Lower leg skin (tissue), 4 donors: ENCODE measurements around the gene RAF1. TPM values are rescaled to one million over a fixed set of nuclear protein-coding genes. Genes with fewer than 3 reads are reported as not detected.

ENCODE experiments used
- DNase-seq, 2 donors: peaks; one replicate each; pipeline ENCODE4 v3.0.0-alpha.2; 2019; ENCODE audit warnings: low spot score in 2 of 2
- H3K4me3 ChIP-seq: fragments of 200-600 bp; sonication (generic); 2 replicates; pipeline ENCODE4 v1.5.1; 2017; ENCODE audit warnings: mild to moderate bottlenecking, low read depth; ENCODE audit not compliant: poor library complexity, severe bottlenecking
- POLR2A ChIP-seq, 2 donors: fragments of 450-650 bp; IDR thresholded peaks; one replicate each; pipeline ENCODE4 v1.6.1; 2016 to 2017; ENCODE audit warnings: antibody characterized with exemption in 2 of 2, mild to moderate bottlenecking in 1 of 2, moderate library complexity in 1 of 2
- WGBS, 2 donors: methylation state at CpG; one replicate each; pipeline ENCODE4 v1.1.5; 2018; 5-methylcytosine and 5-hydroxymethylcytosine counted together
- intact Hi-C: fragments of 100-400 bp; cut with DNase I; formaldehyde crosslinking; loops from one replicate; pipeline ENCODE4 v1.15.0; 2023; ENCODE audit warnings: low total_unique reads
- total RNA-seq, 4 donors: library from RNA; depleted of rRNA; stranded (reverse); fragments of >200 nt; gene quantifications; one replicate each; pipeline ENCODE4 v1.1.0, GENCODE V29; 2016
- TF ChIP-seq, protein P1 (sequence below), 3 donors: fragments of 450-650 bp; IDR thresholded peaks; one replicate each; pipeline ENCODE4 v1.5.1; 2016; ENCODE audit warnings: antibody characterized with exemption in 3 of 3, mild to moderate bottlenecking in 3 of 3, moderate library complexity in 2 of 3

RAF1 gene
- total RNA-seq, 4 donors from 2014 or later = 126 to 140 (median 131) TPM

DNA sequence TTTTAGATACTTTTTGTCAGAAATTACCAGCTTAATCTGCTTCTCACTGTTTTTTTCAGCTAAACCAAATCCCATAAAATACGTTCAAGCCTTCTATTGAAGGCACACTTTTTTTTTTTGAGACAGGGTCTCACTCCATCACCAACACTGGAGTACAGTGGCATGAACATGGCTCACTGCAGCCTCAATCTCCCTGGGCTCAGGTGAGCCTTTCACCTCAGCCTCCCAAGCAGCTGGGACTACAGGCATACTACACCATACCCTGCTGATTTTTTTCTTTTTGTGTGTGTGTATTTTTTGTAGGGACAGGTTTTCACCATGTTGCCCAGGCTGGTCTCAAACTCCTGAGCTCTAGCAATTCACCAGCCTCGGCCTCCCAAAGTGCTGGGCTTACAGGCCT, 3.7 kb downstream of the RAF1 start:
- WGBS, 2 donors = 66 to 72% methylated on average over 2 of the region's 2 CpGs
- DNase-seq = no peak
- TF ChIP-seq, protein P1, sequence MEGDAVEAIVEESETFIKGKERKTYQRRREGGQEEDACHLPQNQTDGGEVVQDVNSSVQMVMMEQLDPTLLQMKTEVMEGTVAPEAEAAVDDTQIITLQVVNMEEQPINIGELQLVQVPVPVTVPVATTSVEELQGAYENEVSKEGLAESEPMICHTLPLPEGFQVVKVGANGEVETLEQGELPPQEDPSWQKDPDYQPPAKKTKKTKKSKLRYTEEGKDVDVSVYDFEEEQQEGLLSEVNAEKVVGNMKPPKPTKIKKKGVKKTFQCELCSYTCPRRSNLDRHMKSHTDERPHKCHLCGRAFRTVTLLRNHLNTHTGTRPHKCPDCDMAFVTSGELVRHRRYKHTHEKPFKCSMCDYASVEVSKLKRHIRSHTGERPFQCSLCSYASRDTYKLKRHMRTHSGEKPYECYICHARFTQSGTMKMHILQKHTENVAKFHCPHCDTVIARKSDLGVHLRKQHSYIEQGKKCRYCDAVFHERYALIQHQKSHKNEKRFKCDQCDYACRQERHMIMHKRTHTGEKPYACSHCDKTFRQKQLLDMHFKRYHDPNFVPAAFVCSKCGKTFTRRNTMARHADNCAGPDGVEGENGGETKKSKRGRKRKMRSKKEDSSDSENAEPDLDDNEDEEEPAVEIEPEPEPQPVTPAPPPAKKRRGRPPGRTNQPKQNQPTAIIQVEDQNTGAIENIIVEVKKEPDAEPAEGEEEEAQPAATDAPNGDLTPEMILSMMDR (IDR thresholded peaks at IDR 0.05) = no peak
- no peak for TF ChIP-seq POLR2A (IDR thresholded peaks at IDR 0.05)
- intact Hi-C loops = no loop called here
- no peak overlapping the region for H3K4me3 ChIP-seq

DNA sequence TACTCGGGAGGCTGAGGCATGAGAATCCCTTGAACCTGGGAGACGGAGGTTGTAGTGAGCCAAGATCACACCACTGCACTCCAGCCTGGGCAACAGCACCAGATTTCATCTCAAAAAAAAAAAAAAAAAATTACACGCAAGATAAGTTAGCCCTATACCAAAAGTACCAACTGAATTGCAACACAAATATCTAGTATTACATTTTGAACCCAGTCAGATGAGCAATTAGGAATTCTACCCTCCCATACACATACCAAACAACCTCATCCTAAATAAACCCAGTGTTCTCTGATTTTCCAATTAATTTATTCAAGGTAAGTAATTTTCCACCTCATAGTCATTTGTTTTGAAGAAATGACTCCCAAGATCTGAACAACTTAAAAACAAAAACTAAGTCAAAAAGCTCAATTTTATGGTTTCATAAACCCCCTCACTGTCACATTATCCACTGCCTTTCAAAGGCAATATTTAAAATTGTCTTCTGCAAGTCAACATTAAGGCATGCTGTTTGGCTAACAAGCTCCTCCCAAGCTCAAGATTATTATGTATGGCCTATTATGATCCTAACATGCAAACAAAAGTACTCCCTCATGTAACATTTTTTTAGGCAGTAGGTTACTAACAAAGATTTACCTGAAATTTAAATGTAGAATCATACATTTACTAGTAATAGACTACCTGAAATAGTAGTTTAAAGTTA, 4.5 kb downstream of the RAF1 start:
- DNase-seq = no peak
- TF ChIP-seq, protein P1 (IDR thresholded peaks at IDR 0.05) = no peak
- no peak for TF ChIP-seq POLR2A (IDR thresholded peaks at IDR 0.05)
- intact Hi-C loops = no loop called here
- 68 to 89% methylated on average over 3 of the region's 3 CpGs for WGBS, 2 donors
- H3K4me3 ChIP-seq = no peak overlapping the region

DNA sequence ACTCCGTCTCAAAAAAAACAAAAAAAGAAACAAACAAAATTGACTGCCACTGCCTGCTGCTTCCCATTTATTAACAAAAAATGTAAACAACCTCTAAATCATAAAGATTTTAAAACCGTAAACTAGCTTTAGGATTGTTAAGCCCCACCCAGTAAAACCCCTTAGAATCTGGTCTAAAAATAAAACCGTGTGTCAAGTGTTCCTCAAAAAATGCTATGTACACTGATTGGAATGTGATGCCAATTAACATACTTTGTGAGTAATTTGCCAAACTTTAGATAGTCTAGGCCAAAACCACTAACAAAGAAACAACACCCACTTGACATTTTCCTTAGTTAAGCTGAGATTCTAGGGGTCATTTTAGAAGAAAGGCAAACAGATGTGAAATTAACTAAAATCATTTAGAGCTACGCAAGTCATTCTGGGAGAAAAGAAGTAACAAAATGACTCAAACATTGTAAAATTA, 5.3 kb downstream of the RAF1 start:
- WGBS, 2 donors = 27 to 34% methylated on average over 4 of the region's 4 CpGs
- intact Hi-C loops = no loop called here
- TF ChIP-seq, protein P1 (IDR thresholded peaks at IDR 0.05) = no peak
- no peak for TF ChIP-seq POLR2A (IDR thresholded peaks at IDR 0.05)
- no peak for DNase-seq
- no peak overlapping the region for H3K4me3 ChIP-seq

DNA sequence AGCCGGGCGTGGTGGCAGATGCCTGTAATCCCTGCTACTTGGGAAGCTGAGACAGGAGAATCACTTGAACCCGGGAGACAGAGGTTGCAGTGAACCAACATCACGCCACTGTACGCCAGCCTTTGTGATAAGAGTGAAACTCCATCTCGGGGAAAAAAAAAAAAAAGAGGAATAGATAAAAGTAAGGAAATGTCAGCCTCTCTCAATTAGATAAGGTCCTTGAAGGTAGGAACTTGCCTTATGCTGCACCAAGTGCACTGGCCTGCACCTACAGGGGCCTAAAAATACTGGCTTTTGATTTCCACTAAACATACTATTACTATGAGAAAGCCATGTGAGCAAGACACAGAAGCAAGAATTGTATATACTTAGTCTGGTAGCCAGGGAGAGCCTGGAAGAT, 7.1 kb downstream of the RAF1 start:
- whole genome bisulfite sequencing, 2 donors = 84 to 93% methylated on average over 6 of the region's 6 CpGs
- TF ChIP-seq, protein P1 (IDR thresholded peaks at IDR 0.05) = no peak
- no peak for TF ChIP-seq POLR2A (IDR thresholded peaks at IDR 0.05)
- intact Hi-C loops = no loop called here
- H3K4me3 ChIP-seq = no peak overlapping the region
- no peak for DNase-seq

DNA sequence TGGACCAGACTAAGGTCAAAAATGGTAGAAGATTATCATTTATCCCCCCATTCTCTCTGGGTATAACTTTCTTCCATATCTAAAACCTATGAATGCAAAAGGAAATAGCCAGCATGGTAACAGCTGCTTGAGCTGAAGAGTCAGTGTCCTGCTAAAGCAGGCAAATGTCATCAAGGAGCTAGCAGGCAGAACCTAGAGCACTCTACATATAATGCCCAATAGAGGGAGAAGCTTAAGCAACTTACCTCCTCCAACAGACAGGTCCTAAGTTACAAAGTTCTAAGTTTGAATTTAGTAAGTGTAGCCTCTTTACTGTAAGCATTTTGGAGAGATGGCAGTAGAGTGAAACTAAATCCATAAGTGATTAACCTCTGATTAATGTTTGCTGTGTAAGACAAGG, 7.7 kb downstream of the RAF1 start:
- no peak for TF ChIP-seq POLR2A (IDR thresholded peaks at IDR 0.05)
- TF ChIP-seq, protein P1 (IDR thresholded peaks at IDR 0.05) = no peak
- no peak for DNase-seq
- H3K4me3 ChIP-seq = no peak overlapping the region
- intact Hi-C loops = no loop called here

DNA sequence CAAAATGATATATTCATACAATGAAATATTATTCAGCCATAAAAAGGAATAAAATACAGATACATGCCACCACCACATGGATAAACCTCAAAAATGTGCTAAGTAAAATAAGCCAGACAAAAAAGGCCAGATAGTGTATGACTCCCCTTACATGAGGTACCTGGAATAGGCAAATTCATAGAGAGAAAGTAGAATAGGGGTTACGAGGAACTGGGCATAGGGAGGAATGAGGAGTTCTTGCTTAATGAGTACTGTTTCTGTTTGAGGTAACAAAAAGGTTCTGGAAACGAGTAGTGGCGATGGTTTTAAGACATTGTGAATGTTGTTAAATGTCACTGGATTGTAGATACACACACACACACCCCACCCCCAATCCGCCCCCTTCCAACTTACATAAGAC, 8.2 kb downstream of the RAF1 start:
- intact Hi-C loops = no loop called here
- no peak overlapping the region for H3K4me3 ChIP-seq
- WGBS, 2 donors = 62 to 70% methylated on average over 4 of the region's 4 CpGs
- DNase-seq = no peak
- no peak for TF ChIP-seq POLR2A (IDR thresholded peaks at IDR 0.05)
- TF ChIP-seq, protein P1 (IDR thresholded peaks at IDR 0.05) = no peak
